ENCODE data around the gene FOXE1. TPM values are rescaled to one million over a fixed set of nuclear protein-coding genes. Genes with fewer than 3 reads are reported as not detected.

Gene FOXE1
- total and polyA plus RNA-seq, 2 donors (not counting 1 experiment from before 2014, with no cell fraction given) = 2.0 TPM; not detected in 1

DNA sequence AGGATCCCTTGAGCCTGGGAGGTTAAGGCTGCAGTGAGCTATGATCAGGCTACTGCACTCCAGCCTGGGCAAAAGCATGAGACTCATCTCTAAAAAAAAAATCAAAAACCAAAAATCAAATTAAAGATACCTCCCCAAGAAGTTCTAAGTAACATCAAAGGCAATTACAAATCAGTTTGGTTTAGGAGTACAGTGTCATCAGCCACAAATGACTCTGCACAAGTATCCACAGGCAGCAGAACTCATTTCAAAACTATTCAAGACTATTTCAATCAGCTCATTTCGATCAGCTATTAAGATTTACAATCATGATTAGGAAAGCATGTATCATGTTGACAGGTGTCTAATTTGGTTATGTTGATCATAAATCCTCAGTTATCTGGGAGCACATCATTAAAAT, 50.2 kb downstream of the FOXE1 start:
- Histone ChIP-seq H3K9me3 (ENCODE audit: control insufficient read depth, insufficient read depth, low read depth, low read length) (no peaks in the 10 kb centered on the region), H3K4me1 (ENCODE audit: control insufficient read depth, extremely low read depth, insufficient read depth, low read length) (peaks cover 5% of the 10 kb centered on the region), H3K4me3 (replicated peaks in 1 of 4; ENCODE audit: control extremely low read depth in 1 of 4, insufficient read depth in 1 of 4, low read depth in 3 of 4, low read length in 4 of 4) (no peak overlapping the region), H4K20me1 (ENCODE audit: control insufficient read depth, extremely low read depth, insufficient read depth, low read length) (no peaks in the 10 kb centered on the region), H3K36me3 (ENCODE audit: control insufficient read depth, insufficient read depth, low read length) (no peaks in the 10 kb centered on the region), H2AFZ (ENCODE audit: low read length) (no peak overlapping the region), H3K27ac (ENCODE audit: insufficient read depth, low read length) (no peak overlapping the region), H3K79me2 (ENCODE audit: control insufficient read depth, insufficient read depth, low read length) (no peaks in the 10 kb centered on the region), H3K9ac (ENCODE audit: insufficient read depth, low read length) (no peak overlapping the region), H3K4me2 (ENCODE audit: extremely low read depth, insufficient read depth, low read length) (no peak overlapping the region), H3K27me3 (ENCODE audit: control insufficient read depth, insufficient read depth, low read length) (no peaks in the 10 kb centered on the region)
- no peak for DNase-seq (ENCODE audit: low read depth in 2 of 2)
- TF ChIP-seq, protein P1, sequence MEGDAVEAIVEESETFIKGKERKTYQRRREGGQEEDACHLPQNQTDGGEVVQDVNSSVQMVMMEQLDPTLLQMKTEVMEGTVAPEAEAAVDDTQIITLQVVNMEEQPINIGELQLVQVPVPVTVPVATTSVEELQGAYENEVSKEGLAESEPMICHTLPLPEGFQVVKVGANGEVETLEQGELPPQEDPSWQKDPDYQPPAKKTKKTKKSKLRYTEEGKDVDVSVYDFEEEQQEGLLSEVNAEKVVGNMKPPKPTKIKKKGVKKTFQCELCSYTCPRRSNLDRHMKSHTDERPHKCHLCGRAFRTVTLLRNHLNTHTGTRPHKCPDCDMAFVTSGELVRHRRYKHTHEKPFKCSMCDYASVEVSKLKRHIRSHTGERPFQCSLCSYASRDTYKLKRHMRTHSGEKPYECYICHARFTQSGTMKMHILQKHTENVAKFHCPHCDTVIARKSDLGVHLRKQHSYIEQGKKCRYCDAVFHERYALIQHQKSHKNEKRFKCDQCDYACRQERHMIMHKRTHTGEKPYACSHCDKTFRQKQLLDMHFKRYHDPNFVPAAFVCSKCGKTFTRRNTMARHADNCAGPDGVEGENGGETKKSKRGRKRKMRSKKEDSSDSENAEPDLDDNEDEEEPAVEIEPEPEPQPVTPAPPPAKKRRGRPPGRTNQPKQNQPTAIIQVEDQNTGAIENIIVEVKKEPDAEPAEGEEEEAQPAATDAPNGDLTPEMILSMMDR (conservative IDR thresholded peaks at IDR 0.05 in 1 of 2, IDR thresholded peaks at IDR 0.05 in 1 of 2; ENCODE audit: low read depth in 1 of 2, low read length in 2 of 2) = no peak
- no peak for TF ChIP-seq EZH2 (IDR thresholded peaks at IDR 0.05; ENCODE audit: low read length, missing control alignments)

DNA sequence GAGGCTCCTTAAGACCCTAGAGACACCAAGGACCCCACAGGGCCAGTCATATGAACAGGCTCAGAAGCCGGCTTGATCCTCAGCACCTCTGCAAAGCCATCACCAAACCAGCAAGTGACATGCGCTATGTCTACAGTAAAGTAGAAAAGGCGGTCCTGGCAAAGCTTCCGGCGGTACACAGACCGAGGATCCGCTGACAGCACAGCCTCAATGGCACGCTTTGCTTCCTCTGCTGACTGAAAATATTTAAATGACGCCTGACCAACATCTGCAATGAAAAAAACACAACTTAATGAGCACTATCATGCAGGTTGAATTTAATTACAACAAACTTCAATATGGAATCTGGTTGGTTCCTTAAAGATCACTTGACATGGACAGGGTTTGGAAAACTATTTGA, 51.7 kb downstream of the FOXE1 start:
- no peak overlapping the region for H2AFZ ChIP-seq (ENCODE audit: low read length)
- no peaks in the 10 kb centered on the region for H3K27me3 ChIP-seq (ENCODE audit: control insufficient read depth, insufficient read depth, low read length)
- no peak overlapping the region for H3K27ac ChIP-seq (ENCODE audit: insufficient read depth, low read length)
- H3K79me2 ChIP-seq (ENCODE audit: control insufficient read depth, insufficient read depth, low read length) = no peaks in the 10 kb centered on the region
- no peak overlapping the region for H3K4me3 ChIP-seq (replicated peaks in 1 of 4; ENCODE audit: control extremely low read depth in 1 of 4, insufficient read depth in 1 of 4, low read depth in 3 of 4, low read length in 4 of 4)
- H4K20me1 ChIP-seq (ENCODE audit: control insufficient read depth, extremely low read depth, insufficient read depth, low read length) = no peaks in the 10 kb centered on the region
- no peak for TF ChIP-seq EZH2 (IDR thresholded peaks at IDR 0.05; ENCODE audit: low read length, missing control alignments)
- no peak for DNase-seq (ENCODE audit: low read depth in 2 of 2)
- H3K9ac ChIP-seq (ENCODE audit: insufficient read depth, low read length) = no peak overlapping the region
- peaks cover 5% of the 10 kb centered on the region for H3K4me1 ChIP-seq (ENCODE audit: control insufficient read depth, extremely low read depth, insufficient read depth, low read length)
- H3K9me3 ChIP-seq (ENCODE audit: control insufficient read depth, insufficient read depth, low read depth, low read length) = no peaks in the 10 kb centered on the region
- no peak overlapping the region for H3K4me2 ChIP-seq (ENCODE audit: extremely low read depth, insufficient read depth, low read length)
- no peaks in the 10 kb centered on the region for H3K36me3 ChIP-seq (ENCODE audit: control insufficient read depth, insufficient read depth, low read length)

DNA sequence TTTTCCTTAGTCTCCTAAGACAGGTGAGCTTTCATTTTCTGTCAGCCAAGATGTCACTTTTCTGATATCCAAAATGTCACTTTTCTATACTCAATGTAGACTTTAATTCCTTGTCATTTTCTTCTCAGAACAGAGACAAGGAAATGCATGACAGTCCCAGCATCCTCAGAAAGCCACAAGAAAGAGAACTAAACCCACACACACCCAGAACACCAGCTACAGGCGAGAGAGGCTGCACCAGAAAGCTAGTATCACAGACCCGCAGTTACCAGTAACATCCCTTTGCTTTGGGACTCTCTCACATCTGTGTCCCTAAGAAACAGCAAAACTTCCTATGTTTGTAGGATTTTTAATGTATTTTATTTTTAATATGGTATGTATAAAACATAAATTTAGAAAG, 52.2 kb downstream of the FOXE1 start:
- Histone ChIP-seq H3K4me1 (ENCODE audit: control insufficient read depth, extremely low read depth, insufficient read depth, low read length) (peaks cover 3% of the 10 kb centered on the region), H3K27ac (ENCODE audit: insufficient read depth, low read length) (no peak overlapping the region), H3K9ac (ENCODE audit: insufficient read depth, low read length) (no peak overlapping the region), H4K20me1 (ENCODE audit: control insufficient read depth, extremely low read depth, insufficient read depth, low read length) (no peaks in the 10 kb centered on the region), H3K4me3 (replicated peaks in 1 of 4; ENCODE audit: control extremely low read depth in 1 of 4, insufficient read depth in 1 of 4, low read depth in 3 of 4, low read length in 4 of 4) (no peak overlapping the region), H2AFZ (ENCODE audit: low read length) (no peak overlapping the region), H3K36me3 (ENCODE audit: control insufficient read depth, insufficient read depth, low read length) (no peaks in the 10 kb centered on the region), H3K79me2 (ENCODE audit: control insufficient read depth, insufficient read depth, low read length) (no peaks in the 10 kb centered on the region), H3K4me2 (ENCODE audit: extremely low read depth, insufficient read depth, low read length) (no peak overlapping the region), H3K27me3 (ENCODE audit: control insufficient read depth, insufficient read depth, low read length) (no peaks in the 10 kb centered on the region), H3K9me3 (ENCODE audit: control insufficient read depth, insufficient read depth, low read depth, low read length) (no peaks in the 10 kb centered on the region)
- DNase-seq (ENCODE audit: low read depth in 2 of 2) = no peak
- TF ChIP-seq EZH2 (IDR thresholded peaks at IDR 0.05; ENCODE audit: low read length, missing control alignments) = no peak
- TF ChIP-seq, protein P1 (conservative IDR thresholded peaks at IDR 0.05 in 1 of 2, IDR thresholded peaks at IDR 0.05 in 1 of 2; ENCODE audit: low read depth in 1 of 2, low read length in 2 of 2) = no peak

Other genes starting within 250 kb of the FOXE1 start
- 19.8 and 20.1 TPM in 2 replicates for gene TSTD2, start 219.9 kb upstream of the FOXE1 start, total RNA-seq
- 12.2 and 15.9 TPM in 2 replicates for gene TSTD2, start 219.9 kb upstream of the FOXE1 start, polyA plus RNA-seq
- 36.5 and 42.9 TPM in 2 replicates for gene NCBP1, start 219.4 kb upstream of the FOXE1 start, total RNA-seq
- 27.1 and 27.9 TPM in 2 replicates for gene NCBP1, start 219.4 kb upstream of the FOXE1 start, polyA plus RNA-seq
- 6.4 and 9.7 TPM in 2 replicates for gene XPA, start 155.9 kb upstream of the FOXE1 start, total RNA-seq
- 4.2 and 6.1 TPM in 2 replicates for gene XPA, start 155.9 kb upstream of the FOXE1 start, polyA plus RNA-seq
- gene TRMO, start 69.3 kb downstream of the FOXE1 start, total RNA-seq = 12.9 and 16.4 TPM in 2 replicates
- 13.8 and 15.8 TPM in 2 replicates for gene TRMO, start 69.3 kb downstream of the FOXE1 start, polyA plus RNA-seq
- not detected in 2 replicates for gene HEMGN, start 84.9 kb downstream of the FOXE1 start, total RNA-seq
- not detected in 2 replicates for gene HEMGN, start 84.9 kb downstream of the FOXE1 start, polyA plus RNA-seq
- gene ANP32B, start 130.1 kb downstream of the FOXE1 start, total RNA-seq = 12.3 and 16.7 TPM in 2 replicates
- gene ANP32B, start 130.1 kb downstream of the FOXE1 start, polyA plus RNA-seq = 62.0 and 73.7 TPM in 2 replicates
- 81.9 and 83.9 TPM in 2 replicates for gene NANS, start 203.5 kb downstream of the FOXE1 start, total RNA-seq
- gene NANS, start 203.5 kb downstream of the FOXE1 start, polyA plus RNA-seq = 90.7 and 105 TPM in 2 replicates

All from fibroblast of lung (primary cell).